Skeletal muscle cell (primary cell): ENCODE results near the gene FKTN.

Source experiments
- DNase-seq: peaks from one replicate; pipeline ENCODE4 v3.0.0-alpha.2; 2010; ENCODE audit warnings: low read depth
- H3K4me3 ChIP-seq: 2 replicates; pipeline ENCODE4 v1.5.1; 2011; ENCODE audit warnings: low read depth, mild to moderate bottlenecking, control low read depth, low read length, moderate library complexity

The FKTN gene

GRCh38 chr9:105621001-105621400, 63.1 kb downstream of the FKTN start:
- H3K4me3 ChIP-seq = no peak overlapping the region
- no peak for DNase-seq

- H3K4me3 ChIP-seq = no peak overlapping the region
- DNase-seq = no peak
Observed at GRCh38 chr9:105625088-105625487, 67.2 kb downstream of the FKTN start.

GRCh38 chr9:105632807-105633206, 74.9 kb downstream of the FKTN start:
- DNase-seq = no peak

GRCh38 chr9:105633411-105633810, 75.5 kb downstream of the FKTN start:
- DNase-seq = peak; percentile 35
- H3K4me3 ChIP-seq = no peak overlapping the region

More at GRCh38 chr9:105632807-105633206, 74.9 kb downstream of the FKTN start:
- H3K4me3 ChIP-seq = no peak overlapping the region

GRCh38 chr9:105636331-105636730, 78.4 kb downstream of the FKTN start:
- DNase-seq = no peak
- no peak overlapping the region for H3K4me3 ChIP-seq

- DNase-seq = no peak
- no peak overlapping the region for H3K4me3 ChIP-seq
Observed at GRCh38 chr9:105637787-105638395, 80.0 kb downstream of the FKTN start.

- DNase-seq = no peak
- no peak overlapping the region for H3K4me3 ChIP-seq
Observed at GRCh38 chr9:105639936-105640335, 82.0 kb downstream of the FKTN start.

- no peak overlapping the region for H3K4me3 ChIP-seq
- DNase-seq = no peak
Observed at GRCh38 chr9:105643795-105644194, 85.9 kb downstream of the FKTN start.

- DNase-seq = no peak
- no peak overlapping the region for H3K4me3 ChIP-seq
Observed at GRCh38 chr9:105646879-105647594, 89.1 kb downstream of the FKTN start.

GRCh38 chr9:105647595-105648349, 89.8 kb downstream of the FKTN start:
- no peak for DNase-seq

GRCh38 chr9:105651806-105652205, 93.9 kb downstream of the FKTN start:
- DNase-seq = no peak
- no peak overlapping the region for H3K4me3 ChIP-seq

More at GRCh38 chr9:105647595-105648349, 89.8 kb downstream of the FKTN start:
- H3K4me3 ChIP-seq = no peak overlapping the region

- DNase-seq = no peak
- peak overlapping the region; percentile 50 for H3K4me3 ChIP-seq
Observed at GRCh38 chr9:105656131-105656921, 98.4 kb downstream of the FKTN start.

GRCh38 chr9:105658351-105658750, 100.4 kb downstream of the FKTN start:
- DNase-seq = no peak
- H3K4me3 ChIP-seq = no peak overlapping the region

- DNase-seq = no peak
- no peak overlapping the region for H3K4me3 ChIP-seq
Observed at GRCh38 chr9:105661011-105661410, 103.1 kb downstream of the FKTN start.

- H3K4me3 ChIP-seq = no peak within 1 kb of the TSS
- DNase-seq = no peak
Observed at GRCh38 chr9:105662184-105663104, 104.5 kb downstream of the FKTN start, which contains the start of gene TAL2. TSS of gene TAL2 (plus strand) at chr9:105662457. CDS start at chr9:105662497, 40 bp downstream.

- H3K4me3 ChIP-seq = no peak overlapping the region
- no peak for DNase-seq
Observed at GRCh38 chr9:105663914-105664313, 106.0 kb downstream of the FKTN start.

- no peak for DNase-seq
- H3K4me3 ChIP-seq = no peak overlapping the region
Observed at GRCh38 chr9:105667867-105668266, 109.9 kb downstream of the FKTN start.

- no peak for DNase-seq
- no peak overlapping the region for H3K4me3 ChIP-seq
Observed at GRCh38 chr9:105670315-105670714, 112.4 kb downstream of the FKTN start.

- DNase-seq = no peak
- no peak overlapping the region for H3K4me3 ChIP-seq
Observed at GRCh38 chr9:105670775-105671174, 112.8 kb downstream of the FKTN start.
